HG03457 (cell line): ENCODE results near the gene TENM3.

Experiments used
- ATAC-seq: cut with Tn5 transposase; IDR thresholded peaks from one replicate; pipeline ENCODE4 v1.9.1; 2021; ENCODE audit warnings: moderate number of reproducible peaks; ENCODE audit not compliant: unreplicated experiment

TENM3 gene

GRCh38 chr4:182324282-182324681 is 81.1 kb downstream of the TENM3 start:
- ATAC-seq, result no peak

- ATAC-seq, result no peak
These were observed 82.2 kb downstream of the TENM3 start for GRCh38 chr4:182325397-182325796.

- no peak for ATAC-seq
These were observed 82.7 kb downstream of the TENM3 start for GRCh38 chr4:182325848-182326255.

- no peak for ATAC-seq
These were observed 85.3 kb downstream of the TENM3 start for GRCh38 chr4:182328505-182328904.

DNA sequence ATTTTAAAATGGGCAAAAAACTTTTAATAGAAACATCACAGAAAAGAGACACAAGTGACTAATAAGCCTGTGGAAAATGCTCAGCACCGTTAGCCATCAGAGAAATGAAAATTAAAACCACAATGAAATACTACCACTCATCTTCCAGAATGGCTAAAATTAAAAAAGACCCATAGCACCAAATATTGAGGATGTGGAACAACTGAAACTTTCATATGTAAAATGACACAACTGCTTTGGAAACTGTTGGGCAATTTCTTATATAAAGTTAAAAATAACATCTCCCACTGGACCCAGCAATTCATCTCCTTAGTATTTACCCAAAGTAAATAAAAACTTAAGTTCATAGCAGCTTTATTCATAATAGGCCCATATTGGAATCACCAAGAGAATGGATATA is 94.2 kb downstream of the TENM3 start:
- no peak for ATAC-seq

- no peak for ATAC-seq
These were observed 94.9 kb downstream of the TENM3 start for GRCh38 chr4:182338063-182338462.

GRCh38 chr4:182338746-182339145 is 95.5 kb downstream of the TENM3 start:
- no peak for ATAC-seq

GRCh38 chr4:182339221-182339641 is 96.0 kb downstream of the TENM3 start:
- ATAC-seq, result no peak

DNA sequence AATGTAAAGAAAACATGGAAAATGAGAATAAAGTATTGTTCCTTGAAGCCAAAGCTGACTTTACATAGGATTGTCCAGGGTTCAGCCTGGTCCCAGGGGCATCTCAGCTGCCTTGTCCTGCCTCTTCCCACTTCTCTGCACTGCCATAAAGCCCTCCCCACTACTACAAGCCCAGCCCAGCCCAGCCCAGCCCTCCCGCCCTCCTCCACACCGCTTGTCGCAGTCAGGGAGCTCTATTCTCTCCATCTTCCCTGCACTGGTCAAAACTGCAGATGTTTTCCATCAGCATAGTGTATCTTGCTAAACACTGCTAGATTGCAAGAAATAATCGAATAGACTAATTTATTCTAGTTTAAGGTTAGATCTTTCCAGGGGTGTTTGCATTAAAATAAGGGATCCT is 100.3 kb downstream of the TENM3 start:
- ATAC-seq, result no peak

DNA sequence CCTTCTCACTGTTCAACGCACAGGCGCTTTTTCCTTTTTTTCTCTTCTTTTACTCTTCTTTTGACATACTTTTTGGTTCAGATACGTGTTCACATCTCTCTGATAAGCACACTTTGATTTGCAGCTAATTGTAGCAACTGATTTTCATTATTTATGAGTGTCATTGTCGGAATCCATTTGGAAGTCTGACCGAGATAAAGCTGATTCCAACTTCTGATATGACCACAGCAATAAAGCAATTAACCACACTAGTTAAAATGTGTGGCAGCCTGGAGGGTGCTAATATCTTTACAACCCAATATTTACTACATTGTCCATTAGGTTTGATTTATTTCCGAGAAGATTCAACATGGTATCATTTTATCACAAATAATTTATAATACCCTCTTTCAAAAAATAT is 101.8 kb downstream of the TENM3 start:
- no peak for ATAC-seq

DNA sequence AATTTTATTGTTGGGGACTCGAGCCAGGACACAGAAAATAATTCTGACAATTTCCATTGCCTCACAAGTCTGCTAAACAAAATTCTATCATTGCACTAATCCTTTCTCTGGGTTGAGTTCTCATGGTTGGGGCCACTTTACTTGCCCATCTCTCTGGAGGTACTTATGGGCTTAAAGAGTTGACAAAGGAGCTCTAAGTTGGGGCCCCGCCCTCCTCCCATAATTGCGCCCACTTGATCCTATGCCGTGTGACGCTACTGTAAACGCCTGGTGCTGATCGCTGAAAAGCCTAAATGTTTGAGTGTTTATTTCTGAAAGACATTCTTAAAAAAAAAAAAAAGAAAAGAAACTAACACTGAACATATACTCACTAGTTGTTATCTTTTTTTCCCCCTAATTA is 103.0 kb downstream of the TENM3 start:
- ATAC-seq, result no peak

- no peak for ATAC-seq
These were observed 103.6 kb downstream of the TENM3 start for GRCh38 chr4:182346675-182347375.

DNA sequence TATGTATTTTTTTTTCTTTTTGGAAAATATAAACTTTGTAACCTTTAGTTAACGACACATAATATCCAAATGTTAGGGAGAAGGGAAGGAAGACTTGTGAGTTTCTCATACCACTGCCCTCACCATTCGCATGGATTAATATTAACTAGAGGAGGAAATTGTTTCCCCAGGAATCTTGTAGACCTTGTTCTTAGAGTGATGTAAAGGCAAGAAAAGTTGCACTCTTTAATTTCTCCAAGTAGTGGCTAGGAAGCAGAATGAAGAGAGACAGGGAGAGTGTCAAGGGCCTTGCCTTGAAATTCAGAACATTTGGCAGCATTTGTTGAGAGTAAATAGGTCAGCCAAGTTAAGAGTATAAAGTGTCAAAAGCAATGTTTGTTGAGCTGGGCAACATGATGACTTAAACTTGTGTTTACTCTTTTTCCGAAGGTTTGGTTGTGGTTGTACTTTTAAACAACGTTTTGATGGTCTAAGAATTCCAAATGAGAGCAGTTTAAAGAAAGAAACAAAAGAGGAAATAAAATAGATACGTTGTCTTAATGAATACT is 105.7 kb downstream of the TENM3 start:
- ATAC-seq, result no peak

- ATAC-seq, result no peak
These were observed 106.8 kb downstream of the TENM3 start for GRCh38 chr4:182350041-182350440.

DNA sequence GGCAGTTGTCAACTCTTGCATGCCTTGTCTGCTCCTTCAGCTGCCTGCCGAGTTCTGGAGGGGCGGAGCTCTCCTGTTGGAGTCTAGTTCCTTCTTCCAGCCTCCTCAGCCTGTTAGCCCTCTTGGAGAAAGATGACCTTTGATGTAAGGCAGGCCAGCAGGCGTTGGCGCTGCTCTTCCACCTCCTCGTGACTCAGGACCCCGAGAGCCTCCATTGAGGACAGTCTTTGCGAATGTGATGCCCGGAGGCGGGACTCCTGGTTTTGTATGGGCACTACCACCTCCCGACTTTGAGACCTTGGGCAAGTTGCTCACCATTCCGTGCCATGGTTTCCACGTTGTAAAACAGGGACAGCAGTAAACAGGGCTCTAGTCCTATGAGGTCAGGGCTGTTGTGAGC is 108.3 kb downstream of the TENM3 start:
- ATAC-seq, result no peak

DNA sequence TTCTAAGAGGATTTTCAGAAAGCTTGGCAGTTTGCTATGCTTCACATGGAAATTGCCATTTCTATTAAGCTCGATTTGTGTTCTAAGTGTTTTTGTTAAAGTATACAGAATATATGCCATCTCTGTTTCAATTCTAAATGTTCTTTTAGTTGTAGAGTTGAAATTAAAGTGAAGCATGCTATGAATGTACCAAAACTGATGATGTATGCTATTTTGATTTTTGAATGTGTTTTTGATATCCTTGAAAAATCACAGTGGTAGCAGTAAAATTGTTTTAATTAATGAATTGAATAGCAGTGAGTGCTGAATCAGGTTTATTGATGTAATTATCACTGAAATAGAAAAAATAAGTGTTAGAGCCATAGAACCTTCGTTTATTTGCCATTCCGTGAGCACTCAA is 110.9 kb downstream of the TENM3 start:
- ATAC-seq, result no peak

DNA sequence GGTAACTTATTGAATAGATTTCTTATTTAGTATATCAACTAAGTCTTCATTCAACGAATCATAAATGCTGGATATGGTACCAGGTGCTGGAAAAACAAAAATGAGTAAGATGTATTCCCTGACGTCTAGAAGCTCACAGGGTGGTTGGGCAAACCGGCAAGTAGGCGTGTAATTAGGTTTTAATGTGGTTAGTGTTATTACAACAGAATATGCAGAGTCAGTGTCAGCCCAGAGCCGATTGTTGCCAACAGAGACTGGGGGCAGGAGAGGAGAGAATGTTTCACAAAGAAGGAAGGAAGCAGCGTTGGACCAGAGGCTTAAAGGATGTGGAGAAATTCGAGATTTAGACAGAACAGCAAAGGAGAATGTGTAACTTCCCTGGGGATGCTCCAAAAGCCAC is 111.7 kb downstream of the TENM3 start:
- no peak for ATAC-seq

DNA sequence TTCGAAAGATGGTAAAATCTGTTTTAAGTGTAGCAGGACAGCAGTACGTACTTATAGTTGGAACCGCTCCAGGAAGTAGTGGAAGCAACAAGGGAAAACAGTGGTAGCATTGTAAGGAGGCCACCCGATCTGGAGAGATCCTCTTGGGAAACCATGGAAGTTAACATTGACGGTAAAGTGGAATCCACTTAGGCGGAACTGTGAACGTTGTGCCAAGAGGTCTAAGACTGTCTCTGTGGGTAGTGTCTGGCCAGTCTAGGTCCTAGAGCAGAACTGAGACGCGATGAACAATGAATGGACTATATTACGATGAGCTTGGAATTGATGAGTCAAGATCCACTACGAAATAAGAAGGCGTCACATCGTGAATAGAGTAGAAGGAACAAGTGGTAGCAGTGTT is 124.0 kb downstream of the TENM3 start:
- ATAC-seq, result no peak

- no peak for ATAC-seq
These were observed 126.0 kb downstream of the TENM3 start for GRCh38 chr4:182369211-182369610.

DNA sequence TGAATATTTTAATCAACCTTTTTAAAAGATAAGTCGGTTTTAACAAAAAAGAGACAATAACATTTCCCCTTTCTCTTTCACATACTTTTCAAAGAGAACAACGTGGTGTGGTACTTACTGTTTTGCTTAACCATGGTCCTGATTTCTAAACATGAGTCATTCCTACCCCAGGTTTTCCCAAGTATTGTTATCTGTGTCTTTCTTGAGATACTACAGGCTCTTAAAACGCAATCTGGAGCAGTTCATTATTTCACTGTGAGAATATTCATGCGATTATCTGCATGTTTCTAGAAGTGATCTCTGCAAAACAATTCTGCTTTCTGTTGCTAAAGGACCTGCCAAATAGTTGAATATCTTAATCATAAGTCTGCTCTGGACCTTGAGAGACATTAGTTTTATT is 127.3 kb downstream of the TENM3 start:
- no peak for ATAC-seq

- ATAC-seq, result no peak
These were observed 137.6 kb downstream of the TENM3 start for GRCh38 chr4:182380771-182381181.

DNA sequence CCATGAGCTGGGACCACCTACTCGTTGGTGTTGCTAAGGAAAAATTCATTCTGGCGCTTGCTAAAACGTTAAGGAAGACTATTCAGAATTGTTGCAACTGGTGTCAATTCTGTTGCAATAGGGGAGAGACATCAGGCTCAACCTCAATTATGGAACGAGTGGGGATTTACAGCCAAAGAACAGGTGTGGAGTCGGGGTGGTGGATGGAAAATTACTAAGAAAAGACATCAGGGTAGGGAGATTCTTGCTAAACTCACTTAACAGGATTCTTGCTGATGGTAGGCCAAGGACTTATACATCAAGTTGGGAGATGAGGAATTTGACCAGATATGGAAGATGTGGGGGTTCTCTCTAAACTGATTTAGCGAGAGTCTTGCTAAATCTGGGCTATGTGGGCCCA is 139.7 kb downstream of the TENM3 start:
- no peak for ATAC-seq

- no peak for ATAC-seq
These were observed 141.5 kb downstream of the TENM3 start for GRCh38 chr4:182384631-182385091.
